ENCODE results near the gene ATG4D. TPM values are rescaled to one million over a fixed set of nuclear protein-coding genes. Genes with fewer than 3 reads are reported as not detected.

ATG4D gene
- total and polyA plus RNA-seq, 10 of the 15 experiments (the other 5 are each of a cell fraction or from before 2014, with no cell fraction given) = 0.39 to 28.7 (median 13.4) TPM

- no peak for TF ChIP-seq ESRRA (IDR thresholded peaks at IDR 0.05; ENCODE audit: low read length)
- TF ChIP-seq SP1 (IDR thresholded peaks at IDR 0.05; ENCODE audit: low read depth, low read length) = no peak
- TF ChIP-seq, protein P1, sequence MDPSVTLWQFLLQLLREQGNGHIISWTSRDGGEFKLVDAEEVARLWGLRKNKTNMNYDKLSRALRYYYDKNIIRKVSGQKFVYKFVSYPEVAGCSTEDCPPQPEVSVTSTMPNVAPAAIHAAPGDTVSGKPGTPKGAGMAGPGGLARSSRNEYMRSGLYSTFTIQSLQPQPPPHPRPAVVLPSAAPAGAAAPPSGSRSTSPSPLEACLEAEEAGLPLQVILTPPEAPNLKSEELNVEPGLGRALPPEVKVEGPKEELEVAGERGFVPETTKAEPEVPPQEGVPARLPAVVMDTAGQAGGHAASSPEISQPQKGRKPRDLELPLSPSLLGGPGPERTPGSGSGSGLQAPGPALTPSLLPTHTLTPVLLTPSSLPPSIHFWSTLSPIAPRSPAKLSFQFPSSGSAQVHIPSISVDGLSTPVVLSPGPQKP (IDR thresholded peaks at IDR 0.05; ENCODE audit: low read depth, low read length) = no peak
- no peak for TF ChIP-seq NFIC (IDR thresholded peaks at IDR 0.05; ENCODE audit: low read depth, low read length)
- no peak for TF ChIP-seq TCF3 (IDR thresholded peaks at IDR 0.05; ENCODE audit: borderline replicate concordance, insufficient read depth, low read depth, low read length)
- TF ChIP-seq USF2 (IDR thresholded peaks at IDR 0.05; ENCODE audit: borderline replicate concordance, low read depth, low read length) = no peak
- no peak for TF ChIP-seq CHD4 (IDR thresholded peaks at IDR 0.05)
- peak; percentile 98 for TF ChIP-seq LARP7 (IDR thresholded peaks at IDR 0.05)
- no peak for TF ChIP-seq RELA (IDR thresholded peaks at IDR 0.05; ENCODE audit: borderline replicate concordance, partially characterized antibody)
- TF ChIP-seq BHLHE40 (IDR thresholded peaks at IDR 0.05; ENCODE audit: borderline replicate concordance in 1 of 2, low read depth in 2 of 2, low read length in 1 of 2) = peak; percentile 41 to 62; a peak in 2 of 4 replicates
- TF ChIP-seq GATAD2B (conservative IDR thresholded peaks at IDR 0.05; ENCODE audit: low read depth) = peak; percentile 89
- TF ChIP-seq MEF2A (IDR thresholded peaks at IDR 0.05; ENCODE audit: insufficient read depth, low read depth, low read length) = no peak
- TF ChIP-seq NR2F1 (conservative IDR thresholded peaks at IDR 0.05) = no peak
- TF ChIP-seq, protein P2, sequence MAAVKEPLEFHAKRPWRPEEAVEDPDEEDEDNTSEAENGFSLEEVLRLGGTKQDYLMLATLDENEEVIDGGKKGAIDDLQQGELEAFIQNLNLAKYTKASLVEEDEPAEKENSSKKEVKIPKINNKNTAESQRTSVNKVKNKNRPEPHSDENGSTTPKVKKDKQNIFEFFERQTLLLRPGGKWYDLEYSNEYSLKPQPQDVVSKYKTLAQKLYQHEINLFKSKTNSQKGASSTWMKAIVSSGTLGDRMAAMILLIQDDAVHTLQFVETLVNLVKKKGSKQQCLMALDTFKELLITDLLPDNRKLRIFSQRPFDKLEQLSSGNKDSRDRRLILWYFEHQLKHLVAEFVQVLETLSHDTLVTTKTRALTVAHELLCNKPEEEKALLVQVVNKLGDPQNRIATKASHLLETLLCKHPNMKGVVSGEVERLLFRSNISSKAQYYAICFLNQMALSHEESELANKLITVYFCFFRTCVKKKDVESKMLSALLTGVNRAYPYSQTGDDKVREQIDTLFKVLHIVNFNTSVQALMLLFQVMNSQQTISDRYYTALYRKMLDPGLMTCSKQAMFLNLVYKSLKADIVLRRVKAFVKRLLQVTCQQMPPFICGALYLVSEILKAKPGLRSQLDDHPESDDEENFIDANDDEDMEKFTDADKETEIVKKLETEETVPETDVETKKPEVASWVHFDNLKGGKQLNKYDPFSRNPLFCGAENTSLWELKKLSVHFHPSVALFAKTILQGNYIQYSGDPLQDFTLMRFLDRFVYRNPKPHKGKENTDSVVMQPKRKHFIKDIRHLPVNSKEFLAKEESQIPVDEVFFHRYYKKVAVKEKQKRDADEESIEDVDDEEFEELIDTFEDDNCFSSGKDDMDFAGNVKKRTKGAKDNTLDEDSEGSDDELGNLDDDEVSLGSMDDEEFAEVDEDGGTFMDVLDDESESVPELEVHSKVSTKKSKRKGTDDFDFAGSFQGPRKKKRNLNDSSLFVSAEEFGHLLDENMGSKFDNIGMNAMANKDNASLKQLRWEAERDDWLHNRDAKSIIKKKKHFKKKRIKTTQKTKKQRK (IDR thresholded peaks at IDR 0.05; ENCODE audit: low read depth, low read length) = no peak
- TF ChIP-seq, protein P3, sequence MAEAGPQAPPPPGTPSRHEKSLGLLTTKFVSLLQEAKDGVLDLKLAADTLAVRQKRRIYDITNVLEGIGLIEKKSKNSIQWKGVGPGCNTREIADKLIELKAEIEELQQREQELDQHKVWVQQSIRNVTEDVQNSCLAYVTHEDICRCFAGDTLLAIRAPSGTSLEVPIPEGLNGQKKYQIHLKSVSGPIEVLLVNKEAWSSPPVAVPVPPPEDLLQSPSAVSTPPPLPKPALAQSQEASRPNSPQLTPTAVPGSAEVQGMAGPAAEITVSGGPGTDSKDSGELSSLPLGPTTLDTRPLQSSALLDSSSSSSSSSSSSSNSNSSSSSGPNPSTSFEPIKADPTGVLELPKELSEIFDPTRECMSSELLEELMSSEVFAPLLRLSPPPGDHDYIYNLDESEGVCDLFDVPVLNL (IDR thresholded peaks at IDR 0.05; ENCODE audit: low read depth, low read length) = no peak
- TF ChIP-seq, protein P4, sequence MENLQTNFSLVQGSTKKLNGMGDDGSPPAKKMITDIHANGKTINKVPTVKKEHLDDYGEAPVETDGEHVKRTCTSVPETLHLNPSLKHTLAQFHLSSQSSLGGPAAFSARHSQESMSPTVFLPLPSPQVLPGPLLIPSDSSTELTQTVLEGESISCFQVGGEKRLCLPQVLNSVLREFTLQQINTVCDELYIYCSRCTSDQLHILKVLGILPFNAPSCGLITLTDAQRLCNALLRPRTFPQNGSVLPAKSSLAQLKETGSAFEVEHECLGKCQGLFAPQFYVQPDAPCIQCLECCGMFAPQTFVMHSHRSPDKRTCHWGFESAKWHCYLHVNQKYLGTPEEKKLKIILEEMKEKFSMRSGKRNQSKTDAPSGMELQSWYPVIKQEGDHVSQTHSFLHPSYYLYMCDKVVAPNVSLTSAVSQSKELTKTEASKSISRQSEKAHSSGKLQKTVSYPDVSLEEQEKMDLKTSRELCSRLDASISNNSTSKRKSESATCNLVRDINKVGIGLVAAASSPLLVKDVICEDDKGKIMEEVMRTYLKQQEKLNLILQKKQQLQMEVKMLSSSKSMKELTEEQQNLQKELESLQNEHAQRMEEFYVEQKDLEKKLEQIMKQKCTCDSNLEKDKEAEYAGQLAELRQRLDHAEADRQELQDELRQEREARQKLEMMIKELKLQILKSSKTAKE (IDR thresholded peaks at IDR 0.05; ENCODE audit: low read depth, poor library complexity, severe bottlenecking) = no peak
- TF ChIP-seq RAD51 (IDR thresholded peaks at IDR 0.05) = no peak
- no peak for TF ChIP-seq YY1 (IDR thresholded peaks at IDR 0.05; ENCODE audit: low read depth, low read length)
- TF ChIP-seq JUNB (IDR thresholded peaks at IDR 0.05) = no peak
- no peak for TF ChIP-seq SMC3 (IDR thresholded peaks at IDR 0.05; ENCODE audit: borderline replicate concordance, low read length)
- 0 out of 2 replicates have a peak, but pooled peaks have one; percentile 29 for TF ChIP-seq NBN (IDR thresholded peaks at IDR 0.05)
- no peak for TF ChIP-seq EGR1 (IDR thresholded peaks at IDR 0.05; ENCODE audit: borderline replicate concordance in 1 of 2, low read depth in 2 of 2, low read length in 2 of 2)
Measured at GRCh38 chr19:10568062-10568825, 24.5 kb downstream of the ATG4D start (continued).

Measured in GM12878 (cell line).